Forelimb muscle (tissue), 1 donor: ENCODE results near the gene FAM9A. TPM values are rescaled to one million over a fixed set of nuclear protein-coding genes. Genes with fewer than 3 reads are reported as not detected.

Source experiments
- polyA plus RNA-seq: library from polyadenylated mRNA; unstranded; fragments of 120-200 nt; gene quantifications from one replicate; pipeline ENCODE4 v1.2.1, GENCODE V29; 2013; ENCODE audit not compliant: insufficient read length

Gene FAM9A
- polyA plus RNA-seq, 1 donor: not detected

Other genes with a start within 250 kb of the FAM9A start
- 27.7 TPM for gene ANOS1, start 69.2 kb downstream of the FAM9A start, polyA plus RNA-seq
- gene FAM9B, start 232.7 kb upstream of the FAM9A start, polyA plus RNA-seq: not detected